ENCODE data around the gene PTPN23. TPM values are rescaled to one million over a fixed set of nuclear protein-coding genes. Genes with fewer than 3 reads are reported as not detected.

PTPN23 gene
- total and polyA plus RNA-seq, 11 donors = 11.0 to 30.3 (median 17.4) TPM

GRCh38 chr3:47340866-47341265 lies 40.0 kb upstream of the PTPN23 start:
- TF ChIP-seq POLR2A (IDR thresholded peaks at IDR 0.05) = no peak
- TF ChIP-seq CTCF (IDR thresholded peaks at IDR 0.05) = no peak
- peaks cover 0 to 100% (median 94%) of the 10 kb centered on the region in 9 donors for H3K36me3 ChIP-seq

GRCh38 chr3:47342151-47342550 lies 38.7 kb upstream of the PTPN23 start:
- intact Hi-C loops (cut with DNase I) = loop anchor here in 1 of 10 donors (10.0 kb wide), 1 partner anchor 427 kb away; no protein-coding TSS in a partner anchor
- H3K27ac ChIP-seq = no peak overlapping the region
- no peak for DNase-seq

More at GRCh38 chr3:47340866-47341265, 40.0 kb upstream of the PTPN23 start:
- no peaks in the 10 kb centered on the region for H3K9me3 ChIP-seq
- ATAC-seq (no peak), DNase-seq (no peak)
- H3K4me3 ChIP-seq = no peak overlapping the region
- 91 to 94% (median 93%) methylated on average over 2 of the region's 2 CpGs for whole genome bisulfite sequencing, 4 donors
- intact Hi-C loops (cut with DNase I) = loop anchor here in 1 of 10 donors (10.0 kb wide), 1 partner anchor 426 kb away; no protein-coding TSS in a partner anchor
- H3K27me3 ChIP-seq = no peaks in the 10 kb centered on the region
- peaks cover 0 to 3% (median 0%) of the 10 kb centered on the region in 12 donors for H3K4me1 ChIP-seq
- no peak overlapping the region for H3K27ac ChIP-seq

GRCh38 chr3:47342812-47343211 lies 38.0 kb upstream of the PTPN23 start:
- no peaks in the 10 kb centered on the region for H3K27me3 ChIP-seq
- peaks cover 0 to 82% (median 75%) of the 10 kb centered on the region in 9 donors for H3K36me3 ChIP-seq
- no peak for ATAC-seq
- H3K4me3 ChIP-seq = no peak overlapping the region
- intact Hi-C loops (cut with DNase I) = loop anchor here in 1 of 10 donors (10.0 kb wide), 1 partner anchor 428 kb away; no protein-coding TSS in a partner anchor
- no peak for DNase-seq
- H3K27ac ChIP-seq = no peak overlapping the region
- peaks cover 0 to 22% (median 0%) of the 10 kb centered on the region in 12 donors for H3K4me1 ChIP-seq
- H3K9me3 ChIP-seq = no peaks in the 10 kb centered on the region
- no peak for TF ChIP-seq POLR2A (IDR thresholded peaks at IDR 0.05)
- no peak for TF ChIP-seq CTCF (IDR thresholded peaks at IDR 0.05)

More at GRCh38 chr3:47342151-47342550, 38.7 kb upstream of the PTPN23 start:
- H3K27me3 ChIP-seq = no peaks in the 10 kb centered on the region
- no peak for ATAC-seq
- no peaks in the 10 kb centered on the region for H3K9me3 ChIP-seq
- peaks cover 0 to 16% (median 0%) of the 10 kb centered on the region in 12 donors for H3K4me1 ChIP-seq
- TF ChIP-seq CTCF (IDR thresholded peaks at IDR 0.05) (no peak), POLR2A (IDR thresholded peaks at IDR 0.05) (no peak)
- H3K36me3 ChIP-seq = peaks cover 0 to 89% (median 81%) of the 10 kb centered on the region in 9 donors
- no peak overlapping the region for H3K4me3 ChIP-seq
- WGBS, 4 donors = 90 to 95% (median 93%) methylated on average over 2 of the region's 2 CpGs

GRCh38 chr3:47343471-47343971 lies 37.3 kb upstream of the PTPN23 start:
- TF ChIP-seq CTCF (IDR thresholded peaks at IDR 0.05) = no peak
- TF ChIP-seq POLR2A (IDR thresholded peaks at IDR 0.05) = no peak
- ATAC-seq (no peak), DNase-seq (no peak)
- Histone ChIP-seq H3K27me3 (no peaks in the 10 kb centered on the region), H3K36me3 (peaks cover 0 to 75% (median 68%) of the 10 kb centered on the region in 9 donors), H3K4me1 (peaks cover 0 to 22% (median 0%) of the 10 kb centered on the region in 12 donors), H3K4me3 (no peak overlapping the region), H3K27ac (no peak overlapping the region), H3K9me3 (no peaks in the 10 kb centered on the region)
- intact Hi-C loops (cut with DNase I) = loop anchor here in 1 of 10 donors (10.0 kb wide), 1 partner anchor 429 kb away; no protein-coding TSS in a partner anchor
- WGBS, 4 donors = 93 to 95% (median 94%) methylated on average over 10 to 17 of the region's 17 CpGs

Data from heart left ventricle (tissue), 16 donors.